GM19025 (cell line): ENCODE measurements around the gene SCARF2.
"Not testable (repeated sequence)": the region's sequence is repeated elsewhere in the genome, so short reads cannot be mapped to it uniquely, and the experiment has no call there.

Experiments used
- ATAC-seq: cut with Tn5 transposase; IDR thresholded peaks from one replicate; pipeline ENCODE4 v1.9.1; 2021; ENCODE audit warnings: mild to moderate bottlenecking, low read depth, moderate library complexity; ENCODE audit not compliant: unreplicated experiment

Gene SCARF2

GRCh38 chr22:20463324-20464095 is 25.9 kb upstream of the SCARF2 start:
- no peak for ATAC-seq

DNA sequence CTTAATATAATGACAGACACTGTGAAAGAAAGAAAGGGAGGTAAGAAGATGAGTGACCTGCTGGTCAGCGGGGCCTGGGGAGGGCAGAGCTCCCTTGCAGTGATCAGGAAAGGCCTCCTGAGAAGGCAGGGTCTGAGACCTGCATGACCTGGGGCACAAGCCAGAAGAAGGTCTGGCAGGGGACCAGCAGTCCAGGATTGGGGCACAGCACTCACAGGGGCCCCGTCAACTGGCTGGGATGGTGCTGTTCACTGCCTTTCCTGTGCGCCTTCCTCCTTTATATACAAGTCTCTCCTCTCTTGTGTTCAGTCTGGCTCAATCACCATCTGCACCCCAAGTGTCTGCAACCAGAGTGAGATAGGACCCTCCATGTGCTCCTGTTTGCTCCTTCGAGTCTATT is 22.2 kb upstream of the SCARF2 start:
- ATAC-seq, result no peak

DNA sequence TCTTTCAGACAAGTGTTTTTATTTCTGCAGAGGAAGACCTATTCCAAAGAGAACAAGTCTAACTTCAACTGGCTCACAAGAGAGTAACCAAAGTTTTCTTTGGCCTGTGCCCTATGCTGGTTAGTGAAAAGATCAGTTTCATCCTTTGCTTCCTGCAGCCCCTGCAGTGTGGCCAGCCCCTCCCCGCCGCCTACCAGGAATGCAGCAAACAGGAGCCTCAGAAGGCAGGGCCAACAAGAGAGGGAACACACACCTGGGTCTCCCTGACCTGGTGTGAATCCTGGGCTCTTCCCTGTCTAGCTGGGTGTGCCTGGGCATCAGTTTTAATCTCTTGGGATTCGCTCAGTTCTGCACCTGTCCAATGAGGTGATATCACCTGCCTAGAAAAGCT is 21.5 kb upstream of the SCARF2 start:
- no peak for ATAC-seq

DNA sequence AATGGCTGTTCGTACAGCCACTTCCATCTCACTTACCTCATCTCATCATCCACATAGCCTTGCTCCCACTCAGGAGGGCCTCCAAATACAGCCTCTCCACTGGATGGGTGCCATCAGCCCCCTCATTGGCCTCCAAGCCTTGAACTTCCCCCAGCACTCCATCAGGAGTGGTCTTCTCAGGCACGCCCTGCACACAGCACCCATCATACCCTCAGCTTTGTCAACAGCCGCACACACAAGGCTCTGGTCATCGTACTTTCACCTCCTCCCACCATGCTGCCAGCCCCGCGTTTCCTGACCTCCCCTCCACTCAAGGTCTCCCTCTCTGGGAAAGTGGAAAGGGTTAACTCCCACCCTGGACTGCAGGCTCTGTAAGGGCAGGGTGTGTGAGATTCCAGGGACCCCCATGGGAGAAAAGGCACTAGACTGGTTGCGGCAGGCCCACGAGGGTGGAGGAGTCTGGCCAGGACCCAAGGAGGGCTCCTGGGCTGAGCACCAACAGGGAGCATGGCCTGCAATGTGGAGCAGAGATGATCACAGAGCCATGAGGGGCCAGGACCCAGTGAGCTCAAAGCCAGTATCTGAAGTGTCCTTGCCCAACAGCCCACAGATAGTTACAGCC is 21.0 kb upstream of the SCARF2 start:
- no peak for ATAC-seq

- ATAC-seq, result no peak
Measured at GRCh38 chr22:20457506-20458240, 20.0 kb upstream of the SCARF2 start.

DNA sequence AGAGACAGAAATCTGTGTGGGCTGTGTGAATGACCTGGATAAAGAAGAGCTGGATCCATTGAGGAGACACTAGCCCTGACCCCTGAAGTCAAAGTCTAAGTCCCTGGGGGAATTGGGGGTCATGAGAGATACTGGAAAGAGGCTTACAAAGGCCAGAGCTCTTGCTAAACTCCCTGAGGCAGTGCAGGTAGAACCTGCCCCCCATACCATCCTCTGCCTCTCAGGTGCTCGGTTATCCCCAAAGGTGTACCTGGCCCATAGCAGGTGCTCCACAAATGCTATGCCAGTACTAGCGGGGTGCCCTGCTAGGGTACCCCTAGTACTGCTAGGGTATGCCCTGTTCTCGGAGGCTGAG is 19.1 kb upstream of the SCARF2 start:
- ATAC-seq, result no peak

DNA sequence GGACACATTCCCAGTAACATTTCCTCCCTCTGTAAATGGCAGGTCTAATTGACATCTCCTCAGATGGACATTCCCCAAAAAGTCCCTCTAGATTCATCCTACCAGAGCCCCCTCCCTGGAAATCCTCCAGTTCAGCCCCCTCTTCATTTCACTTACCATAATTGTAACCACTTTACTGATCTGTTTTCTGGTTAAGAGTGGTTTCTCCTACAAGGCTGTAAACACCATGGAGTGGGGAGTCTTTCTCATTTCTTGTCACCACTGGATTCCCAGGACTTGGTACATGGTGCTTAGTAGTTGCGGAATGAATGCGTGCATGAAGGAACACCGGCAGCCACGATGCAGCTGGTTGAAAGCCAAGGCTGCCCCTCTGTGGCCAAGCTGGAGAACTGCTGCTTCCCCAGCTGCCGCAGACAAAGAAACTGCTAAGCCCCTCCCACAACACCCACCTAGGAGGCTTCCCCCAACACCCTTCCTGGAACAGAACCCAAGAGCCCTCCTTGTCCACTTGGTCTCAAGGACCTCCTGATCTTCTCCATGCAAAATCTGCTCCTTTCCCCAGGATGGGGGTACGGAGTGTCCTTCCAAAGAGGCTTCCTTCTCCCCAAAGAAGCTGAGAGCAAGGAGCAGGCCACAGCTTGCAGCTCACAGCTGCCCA is 18.6 kb upstream of the SCARF2 start:
- no peak for ATAC-seq

DNA sequence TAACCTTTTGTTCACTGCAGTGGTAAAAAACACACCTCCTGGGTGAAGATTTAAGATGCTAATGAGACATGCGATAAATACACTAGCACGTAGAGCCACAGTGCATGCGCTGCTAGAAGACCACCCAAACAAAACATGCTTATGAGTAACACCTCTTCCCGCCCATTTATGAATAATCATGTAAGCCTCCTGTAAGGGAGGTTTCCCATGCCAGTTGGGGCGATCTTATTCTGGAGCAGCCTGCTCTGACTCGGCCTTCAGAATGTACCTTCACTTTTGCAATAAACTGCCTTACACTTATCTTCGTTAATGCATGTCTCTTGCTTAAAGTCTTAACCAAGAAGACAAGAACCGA is 18.1 kb upstream of the SCARF2 start:
- no peak for ATAC-seq

GRCh38 chr22:20453222-20453621 is 15.6 kb upstream of the SCARF2 start:
- ATAC-seq, result no peak

DNA sequence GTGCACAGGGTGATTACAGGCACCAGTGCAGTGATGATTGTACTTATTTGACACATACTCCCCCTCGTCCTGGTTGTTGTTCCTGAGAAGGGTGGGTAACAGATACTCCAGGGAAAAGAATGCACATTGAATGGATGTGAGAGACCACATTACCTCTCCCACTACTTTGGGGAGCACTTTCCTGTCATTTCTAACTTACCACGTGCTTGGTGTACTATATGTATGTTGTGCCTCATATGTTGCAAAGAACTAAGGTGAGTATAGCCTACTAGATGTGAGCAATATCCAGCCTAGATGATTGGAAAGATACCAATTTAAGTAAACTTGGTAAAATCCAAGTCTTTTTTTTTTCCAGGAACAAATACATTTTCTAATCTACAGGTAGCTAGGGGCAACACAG is 14.3 kb upstream of the SCARF2 start:
- ATAC-seq, result no peak

- not testable (repeated sequence) for ATAC-seq
Measured at GRCh38 chr22:20451129-20451778, 13.6 kb upstream of the SCARF2 start.

DNA sequence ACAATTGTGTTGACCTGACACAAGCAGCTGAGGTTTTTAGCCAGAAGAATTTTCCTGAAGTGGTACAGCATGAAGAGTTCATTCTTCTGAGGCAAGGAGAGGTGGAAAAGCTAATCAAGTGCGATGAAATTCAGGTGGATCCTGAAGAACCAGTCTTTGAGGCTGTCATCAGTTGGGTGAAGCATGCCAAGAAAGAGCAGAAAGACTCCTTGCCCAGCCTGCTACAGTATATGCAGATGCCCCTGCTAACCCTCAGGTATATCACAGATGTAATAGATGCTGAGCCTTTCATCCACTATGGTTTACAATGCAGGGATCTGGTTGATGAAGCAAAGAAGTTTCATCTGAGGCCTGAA is 12.9 kb upstream of the SCARF2 start:
- no peak for ATAC-seq

GRCh38 chr22:20449819-20450550 is 12.4 kb upstream of the SCARF2 start:
- no peak for ATAC-seq

DNA sequence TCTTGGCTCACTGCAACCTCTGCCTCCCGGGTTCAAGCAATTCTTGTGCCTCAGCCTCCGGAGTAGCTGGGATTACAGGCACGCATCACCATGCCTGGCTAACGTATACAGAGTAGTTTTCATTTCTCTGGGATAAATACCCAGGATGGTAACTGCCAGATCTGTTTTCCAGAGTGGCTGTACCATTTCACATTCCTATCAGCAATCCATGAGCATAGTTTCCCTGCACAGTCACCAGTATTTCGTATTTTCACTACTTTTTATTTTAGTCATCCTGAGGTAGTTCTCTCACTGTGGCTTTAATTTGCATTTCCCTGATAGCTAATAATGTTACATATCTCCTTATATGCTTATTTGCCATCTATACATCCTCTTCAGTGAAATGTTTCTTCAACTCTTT is 11.0 kb upstream of the SCARF2 start:
- ATAC-seq, result no peak

DNA sequence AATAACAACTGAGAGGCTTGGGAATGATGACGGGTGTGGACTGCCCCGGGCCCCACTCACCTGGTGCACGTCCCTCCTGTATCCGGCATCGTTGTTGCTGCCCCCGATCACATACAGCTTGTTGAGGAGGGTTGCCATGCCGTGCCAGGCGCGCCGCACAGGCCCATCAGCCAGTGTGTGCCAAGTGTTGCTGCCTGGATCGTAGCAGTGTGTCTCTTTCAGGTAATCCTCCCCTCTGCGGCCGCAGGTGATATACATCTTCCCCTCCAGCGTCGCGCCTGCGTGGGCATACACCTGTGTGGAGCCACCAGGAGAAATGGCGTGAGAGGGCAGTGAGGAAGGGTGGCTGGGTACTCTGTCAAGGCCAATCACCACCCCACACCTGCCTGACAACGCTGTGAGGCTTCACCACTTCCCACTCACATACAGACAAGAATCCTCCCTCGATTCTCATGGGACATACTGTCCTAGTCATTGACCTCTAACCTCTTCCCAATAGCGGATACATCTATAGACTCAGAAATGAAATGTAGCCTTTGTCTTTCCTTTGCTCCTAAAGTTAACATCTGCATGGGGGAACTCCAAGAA is 8.9 kb upstream of the SCARF2 start:
- no peak for ATAC-seq

DNA sequence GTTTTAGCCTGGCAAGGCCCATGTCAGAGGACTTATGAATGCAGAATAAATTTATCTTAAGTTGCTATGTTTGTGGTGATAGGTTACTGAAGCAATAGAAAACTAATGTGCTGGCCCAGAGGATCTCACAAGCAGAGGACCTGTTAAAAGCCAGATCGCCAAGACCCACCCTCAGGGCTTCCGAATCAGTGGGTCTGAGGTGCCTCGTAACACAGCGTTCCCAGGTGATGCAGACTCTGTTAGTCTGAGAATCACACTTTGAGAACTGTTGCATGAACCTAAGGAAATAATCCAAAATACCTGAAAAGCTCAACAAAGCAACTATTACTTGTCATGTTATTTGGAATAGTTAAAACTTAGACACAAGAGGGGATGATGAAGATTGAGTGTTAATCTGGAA is 6.7 kb upstream of the SCARF2 start:
- ATAC-seq, result no peak

GRCh38 chr22:20442485-20443284 is 5.1 kb upstream of the SCARF2 start:
- ATAC-seq, result no peak

DNA sequence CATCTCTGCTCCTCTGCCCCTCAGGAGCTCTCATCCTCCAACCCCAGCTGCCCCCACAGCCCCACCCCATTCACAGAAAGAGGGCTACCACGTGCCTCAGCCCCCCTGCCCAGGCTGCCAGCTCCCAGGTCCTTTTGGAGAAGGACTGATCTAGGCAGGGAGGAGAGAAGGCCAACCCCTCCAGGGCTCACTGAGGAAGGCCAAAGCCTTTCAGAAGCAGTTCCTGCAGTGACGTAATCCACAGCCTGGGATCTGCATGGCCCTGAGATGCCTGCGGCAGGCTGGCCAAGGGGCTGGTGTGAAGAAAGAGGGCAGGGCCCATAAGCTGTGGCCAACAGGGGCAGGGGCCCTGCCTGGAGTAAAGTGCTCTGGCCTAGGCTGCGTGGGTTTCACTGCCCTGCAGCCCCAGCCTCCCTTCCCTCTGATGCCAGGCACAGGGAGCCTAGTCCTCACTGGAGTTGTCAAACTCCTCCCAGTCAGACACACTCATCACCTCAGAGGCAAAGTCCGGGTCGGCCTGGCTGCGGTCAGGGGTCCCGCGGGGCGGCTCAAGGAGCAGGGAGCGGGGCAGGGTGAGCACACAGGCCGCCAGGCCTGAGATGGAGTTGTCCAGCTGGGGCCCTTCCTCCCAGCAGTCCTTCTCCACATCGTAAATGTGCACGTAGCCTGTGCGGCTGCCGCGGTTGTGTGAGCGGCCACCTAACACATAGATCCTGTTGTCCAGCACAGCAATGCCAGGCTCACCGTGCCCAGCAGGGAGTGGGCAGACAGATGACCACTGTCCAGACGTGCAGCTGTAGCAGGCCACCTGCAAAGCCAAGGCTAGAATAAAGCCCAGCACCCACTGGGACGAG is 4.2 kb upstream of the SCARF2 start:
- no peak for ATAC-seq
